Measurements from ENCODE around the gene MLH3.

GRCh38 chr14:75013290-75013689 lies 38.0 kb downstream of the MLH3 start:
- no peak for TF ChIP-seq CTCF (IDR thresholded peaks at IDR 0.05; ENCODE audit: poor library complexity, severe bottlenecking)
- TF ChIP-seq POLR2AphosphoS5 (IDR thresholded peaks at IDR 0.05) = no peak
- TF ChIP-seq RAD21 (conservative IDR thresholded peaks at IDR 0.05) = no peak
- no peak for TF ChIP-seq REST (IDR thresholded peaks at IDR 0.05; ENCODE audit: borderline replicate concordance)
- TF ChIP-seq EZH2 (IDR thresholded peaks at IDR 0.05; ENCODE audit: borderline replicate concordance, insufficient read depth, low read length, poor library complexity, severe bottlenecking) = no peak
- no peak for TF ChIP-seq EP300 (conservative IDR thresholded peaks at IDR 0.05; ENCODE audit: poor library complexity, severe bottlenecking)

All from neural cell (in vitro differentiated cells).